H1 (cell line): ENCODE results near the gene CYP2C9. TPM values are rescaled to one million over a fixed set of nuclear protein-coding genes. Genes with fewer than 3 reads are reported as not detected.

Source experiments
- BCL11A ChIP-seq, 2 experiments: IDR thresholded peaks; one replicate each; pipeline ENCODE4 v1.6.1; 2011; ENCODE audit warnings: low read depth in 2 of 2, low read length in 2 of 2, mild to moderate bottlenecking in 2 of 2
- EP300 ChIP-seq, 2 experiments: IDR thresholded peaks; 1 replicate in 1 of 2; 2 replicates in 1 of 2; pipeline ENCODE4 v1.6.1; 2011 to 2012; ENCODE audit warnings: low read depth in 2 of 2, low read length in 2 of 2, mild to moderate bottlenecking in 2 of 2, borderline replicate concordance in 1 of 2, inconsistent platforms in 1 of 2, moderate library complexity in 1 of 2
- GABPA ChIP-seq: IDR thresholded peaks from 2 replicates; pipeline ENCODE4 v1.6.1; 2011; ENCODE audit warnings: mild to moderate bottlenecking, low read length, moderate library complexity, borderline replicate concordance; ENCODE audit not compliant: insufficient read depth
- POLR2A ChIP-seq, 2 experiments: IDR thresholded peaks; 1 replicate in 1 of 2; 2 replicates in 1 of 2; pipeline ENCODE4 v1.6.1; 2011; ENCODE audit warnings: low read depth in 2 of 2, low read length in 2 of 2, mild to moderate bottlenecking in 2 of 2; ENCODE audit errors: control extremely low read depth in 1 of 2
- SIRT6 ChIP-seq: IDR thresholded peaks from one replicate; pipeline ENCODE4 v1.7.1; 2012; ENCODE audit warnings: low read length, inconsistent platforms
- ZNF274 ChIP-seq: IDR thresholded peaks from 2 replicates; pipeline ENCODE4 v1.7.0; 2012; ENCODE audit warnings: low read length, borderline replicate concordance; ENCODE audit errors: extremely low read depth
- polyA plus RNA-seq, 7 experiments: library from polyadenylated mRNA; depleted of rRNA in 3 of 7; stranded (reverse) in 5 of 7; unstranded in 2 of 7; fragments of >200 nt in 5 of 7; fragments of 200-250 nt in 2 of 7; gene quantifications; 1 replicate in 5 of 7; 2 replicates in 1 of 7; 4 replicates in 1 of 7; pipeline versions ENCODE4 v1.2.1 to v1.2.3, GENCODE V29; 2011 to 2013; ENCODE audit warnings: missing spikeins in 2 of 7, mixed read lengths in 2 of 7
- total RNA-seq: library from RNA; stranded (reverse); fragmentation: NEBNext Ultra II Directional; extraction: Animal tissue kit (Norgen Biotek cat#: 25700); gene quantifications from 2 replicates; pipeline ENCODE4 v1.2.1, GENCODE V29; 2021

CYP2C9 gene
- total and polyA plus RNA-seq, 2 of the 8 experiments (the other 6 are each of a cell fraction or from before 2014, with no cell fraction given): 0.03 TPM; not detected in 1

DNA sequence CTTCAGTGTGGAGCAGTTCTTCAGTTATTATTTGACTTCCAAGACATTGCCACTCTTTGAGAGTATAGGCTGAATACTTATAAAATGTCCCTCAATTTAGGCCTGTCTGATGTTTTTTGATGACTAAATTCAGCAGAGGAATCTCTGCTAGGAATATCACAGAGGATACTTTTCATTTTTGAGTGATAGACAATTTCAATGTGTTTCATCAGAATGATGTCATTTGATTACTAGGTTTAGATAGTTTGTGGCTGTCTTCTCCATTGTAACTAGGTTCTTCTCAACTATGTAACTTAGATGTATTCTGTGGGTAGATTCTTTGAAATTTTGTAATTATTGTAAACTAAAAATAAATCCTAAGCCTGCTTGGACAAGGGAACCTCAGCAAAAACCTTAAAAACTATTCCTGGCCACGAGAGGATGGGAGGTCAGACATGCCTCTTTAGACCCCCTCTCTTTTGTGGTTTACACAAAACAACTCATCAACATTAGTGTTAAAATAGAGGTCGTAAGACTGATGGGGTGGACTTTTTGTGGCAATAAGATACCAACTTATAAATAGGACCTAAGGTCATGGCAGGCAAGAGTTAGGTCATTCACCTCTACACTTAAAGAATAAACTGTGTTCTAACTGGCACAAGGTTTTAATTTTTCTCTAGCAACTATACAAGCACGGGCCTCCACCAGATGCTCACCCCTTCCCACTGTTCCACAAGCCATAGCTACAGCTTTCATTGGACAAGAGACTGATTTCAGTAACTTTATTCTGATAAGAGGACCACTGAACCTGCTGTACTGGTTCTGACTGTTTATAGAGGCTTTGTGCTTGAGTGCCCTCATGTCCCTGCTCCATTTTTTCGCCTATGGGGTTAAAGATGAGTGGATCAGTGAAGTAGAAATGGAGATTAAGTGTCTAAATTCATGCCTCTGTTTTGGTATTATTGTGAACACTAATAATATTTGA is 97.2 kb downstream of the CYP2C9 start (continued):
- TF ChIP-seq GABPA: no peak
- TF ChIP-seq BCL11A (IDR thresholded peaks at IDR 0.05; ENCODE audit: low read depth in 2 of 2, low read length in 2 of 2): no peak
- TF ChIP-seq ZNF274: no peak
- TF ChIP-seq POLR2A (IDR thresholded peaks at IDR 0.05; ENCODE audit: control extremely low read depth in 1 of 2, low read depth in 2 of 2, low read length in 2 of 2): no peak
- TF ChIP-seq SIRT6: no peak
- no peak for TF ChIP-seq EP300 (IDR thresholded peaks at IDR 0.05; ENCODE audit: borderline replicate concordance in 1 of 2, low read depth in 2 of 2, low read length in 2 of 2)
